ENCODE results near the gene DOK7. TPM values are rescaled to one million over a fixed set of nuclear protein-coding genes. Genes with fewer than 3 reads are reported as not detected.

Gene DOK7
- total RNA-seq, 2 experiments from 2014 or later, result not detected

DNA sequence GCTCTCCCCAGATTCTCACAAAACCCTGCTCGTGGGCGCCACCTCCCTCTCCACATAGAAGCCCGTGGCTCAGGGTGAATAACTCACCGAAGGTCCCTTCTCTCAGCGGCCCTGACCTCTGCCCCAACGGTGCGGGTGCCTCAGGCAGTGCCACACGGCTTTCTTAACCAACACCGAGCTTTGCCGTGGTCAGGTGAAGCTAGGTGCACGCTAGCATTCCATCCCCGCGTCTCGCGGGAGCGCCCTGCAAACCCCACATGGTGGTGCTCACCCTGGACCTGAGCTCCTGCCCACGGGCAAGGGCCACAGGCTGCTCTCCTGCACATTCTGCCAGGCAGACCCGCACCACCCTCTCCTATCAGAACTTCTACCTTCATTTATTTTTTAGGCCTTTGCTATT, 50.7 kb downstream of the DOK7 start:
- Histone ChIP-seq H3K4me1 (ENCODE audit: insufficient read depth, low read length) (no peaks in the 10 kb centered on the region), H3K4me3 (ENCODE audit: low read length) (no peak overlapping the region), H3K27me3 (ENCODE audit: control insufficient read depth in 1 of 2, insufficient read depth in 2 of 2, low read length in 2 of 2) (no peaks in the 10 kb centered on the region), H3K36me3 (ENCODE audit: insufficient read depth, low read length) (peaks cover 89% of the 10 kb centered on the region), H3K27ac (ENCODE audit: low read depth in 1 of 2, low read length in 2 of 2) (no peak overlapping the region), H3K9me3 (ENCODE audit: control insufficient read depth in 1 of 2, insufficient read depth in 1 of 2, low read length in 2 of 2) (peaks cover 0 to 18% of the 10 kb centered on the region in 2 experiments)
- H3K27ac Mint-ChIP-seq, result no peak overlapping the region
- no peaks in the 10 kb centered on the region for H3K4me1 Mint-ChIP-seq (ENCODE audit: low read depth)
- ATAC-seq (ENCODE audit: poor library complexity) (no peak), DNase-seq (peak in 1 of 14 experiments; percentile 3)
- H3K27me3 Mint-ChIP-seq, result no peaks in the 10 kb centered on the region
- TF ChIP-seq, protein P1, sequence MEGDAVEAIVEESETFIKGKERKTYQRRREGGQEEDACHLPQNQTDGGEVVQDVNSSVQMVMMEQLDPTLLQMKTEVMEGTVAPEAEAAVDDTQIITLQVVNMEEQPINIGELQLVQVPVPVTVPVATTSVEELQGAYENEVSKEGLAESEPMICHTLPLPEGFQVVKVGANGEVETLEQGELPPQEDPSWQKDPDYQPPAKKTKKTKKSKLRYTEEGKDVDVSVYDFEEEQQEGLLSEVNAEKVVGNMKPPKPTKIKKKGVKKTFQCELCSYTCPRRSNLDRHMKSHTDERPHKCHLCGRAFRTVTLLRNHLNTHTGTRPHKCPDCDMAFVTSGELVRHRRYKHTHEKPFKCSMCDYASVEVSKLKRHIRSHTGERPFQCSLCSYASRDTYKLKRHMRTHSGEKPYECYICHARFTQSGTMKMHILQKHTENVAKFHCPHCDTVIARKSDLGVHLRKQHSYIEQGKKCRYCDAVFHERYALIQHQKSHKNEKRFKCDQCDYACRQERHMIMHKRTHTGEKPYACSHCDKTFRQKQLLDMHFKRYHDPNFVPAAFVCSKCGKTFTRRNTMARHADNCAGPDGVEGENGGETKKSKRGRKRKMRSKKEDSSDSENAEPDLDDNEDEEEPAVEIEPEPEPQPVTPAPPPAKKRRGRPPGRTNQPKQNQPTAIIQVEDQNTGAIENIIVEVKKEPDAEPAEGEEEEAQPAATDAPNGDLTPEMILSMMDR (IDR thresholded peaks at IDR 0.05), result no peak
- intact Hi-C loops (cut with DNase I, micrococcal nuclease), result no loop called here
- CTCF ChIA-PET, result no interaction called here
- H3K4me3 Mint-ChIP-seq, result no peak overlapping the region
- POLR2A ChIA-PET, result no interaction called here
- peaks cover 76% of the 10 kb centered on the region for H3K36me3 Mint-ChIP-seq (ENCODE audit: low read depth)
- no peaks in the 10 kb centered on the region for H3K9me3 Mint-ChIP-seq

DNA sequence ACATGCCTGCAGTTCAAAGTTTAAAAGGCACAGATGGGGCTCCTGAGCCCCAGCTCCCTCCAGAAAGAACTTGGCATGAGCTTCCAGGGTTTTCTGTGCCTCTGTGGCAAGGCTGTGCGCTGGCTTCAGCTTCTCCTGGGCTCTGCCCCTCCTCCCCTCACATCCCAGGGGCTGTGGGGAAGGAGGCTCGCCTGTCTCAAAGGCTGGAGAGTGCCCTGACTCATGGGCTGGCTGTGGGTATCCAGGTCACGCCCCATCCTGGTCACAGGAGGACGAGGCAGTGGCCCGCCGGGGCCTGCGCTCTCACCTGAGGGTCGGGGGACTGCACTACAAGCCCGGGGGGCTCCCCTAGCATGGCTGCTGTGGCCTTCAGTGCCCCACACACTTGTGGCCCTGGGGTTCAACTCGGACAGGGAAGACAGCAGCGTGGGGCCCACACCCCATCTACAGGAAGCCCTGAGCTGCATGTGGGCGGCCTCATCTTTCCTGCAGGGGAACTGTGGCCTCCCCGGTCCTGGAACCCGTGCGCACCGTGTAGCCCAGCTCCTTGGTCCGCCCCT, 51.2 kb downstream of the DOK7 start:
- peaks cover 0 to 18% of the 10 kb centered on the region in 2 experiments for H3K9me3 ChIP-seq (ENCODE audit: control insufficient read depth in 1 of 2, insufficient read depth in 1 of 2, low read length in 2 of 2)
- H3K4me3 Mint-ChIP-seq, result no peak overlapping the region
- H3K4me3 ChIP-seq (ENCODE audit: low read length), result no peak overlapping the region
- CTCF ChIA-PET, result no interaction called here
- no peaks in the 10 kb centered on the region for H3K27me3 ChIP-seq (ENCODE audit: control insufficient read depth in 1 of 2, insufficient read depth in 2 of 2, low read length in 2 of 2)
- POLR2A ChIA-PET, result no interaction called here
- TF ChIP-seq, protein P1 (IDR thresholded peaks at IDR 0.05), result no peak
- H3K36me3 ChIP-seq (ENCODE audit: insufficient read depth, low read length), result peaks cover 91% of the 10 kb centered on the region
- H3K4me1 ChIP-seq (ENCODE audit: insufficient read depth, low read length), result no peaks in the 10 kb centered on the region
- H3K9me3 Mint-ChIP-seq, result no peaks in the 10 kb centered on the region
- no peak overlapping the region for H3K27ac Mint-ChIP-seq
- DNase-seq (peak in 1 of 14 experiments; percentile 2), ATAC-seq (ENCODE audit: poor library complexity) (no peak)
- H3K27ac ChIP-seq (ENCODE audit: low read depth in 1 of 2, low read length in 2 of 2), result no peak overlapping the region
- intact Hi-C loops (cut with DNase I, micrococcal nuclease), result no loop called here
- peaks cover 79% of the 10 kb centered on the region for H3K36me3 Mint-ChIP-seq (ENCODE audit: low read depth)
- no peaks in the 10 kb centered on the region for H3K27me3 Mint-ChIP-seq
- no peaks in the 10 kb centered on the region for H3K4me1 Mint-ChIP-seq (ENCODE audit: low read depth)

DNA sequence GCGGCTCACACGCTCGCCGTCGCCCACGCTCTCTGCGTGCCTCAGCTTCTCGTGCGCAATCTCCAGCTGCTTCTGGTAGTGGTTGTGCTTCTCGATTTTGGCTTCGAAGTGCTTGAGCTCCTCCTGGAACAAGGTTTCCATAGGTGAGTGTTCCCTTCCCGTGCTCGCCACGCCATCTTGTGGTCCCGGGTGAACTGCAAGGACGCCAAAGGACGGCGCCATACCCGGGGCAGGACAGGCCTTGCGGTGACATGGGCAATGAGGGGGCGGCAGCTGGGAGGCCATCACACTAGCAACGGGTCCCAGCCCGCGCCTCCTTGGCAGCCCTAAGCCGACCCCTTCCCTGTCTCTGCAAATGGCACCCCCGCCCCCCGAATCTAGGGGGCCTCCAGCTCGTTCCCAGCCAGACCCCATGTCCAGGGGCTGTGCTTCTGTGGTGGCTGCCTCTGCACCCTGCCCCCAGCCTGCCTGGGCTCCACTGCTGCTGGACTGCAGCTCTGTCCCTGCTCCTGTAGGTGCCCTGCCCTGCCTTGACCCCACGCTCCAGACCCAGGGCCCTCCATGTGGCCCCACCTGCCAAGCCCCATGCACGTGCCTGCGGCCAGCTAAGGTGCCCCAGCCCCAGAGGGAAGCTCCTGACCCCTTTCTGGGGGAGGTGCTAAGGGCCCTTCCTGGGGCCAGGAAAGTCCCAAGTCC, 51.8 kb downstream of the DOK7 start:
- Mint-ChIP-seq H3K9me3 (no peaks in the 10 kb centered on the region), H3K4me3 (no peak overlapping the region), H3K36me3 (ENCODE audit: low read depth) (peaks cover 82% of the 10 kb centered on the region), H3K27me3 (no peaks in the 10 kb centered on the region), H3K27ac (no peak overlapping the region), H3K4me1 (ENCODE audit: low read depth) (no peaks in the 10 kb centered on the region)
- Histone ChIP-seq H3K27me3 (ENCODE audit: control insufficient read depth in 1 of 2, insufficient read depth in 2 of 2, low read length in 2 of 2) (no peaks in the 10 kb centered on the region), H3K27ac (ENCODE audit: low read depth in 1 of 2, low read length in 2 of 2) (no peak overlapping the region), H3K4me3 (ENCODE audit: low read length) (no peak overlapping the region), H3K36me3 (ENCODE audit: insufficient read depth, low read length) (peaks cover 92% of the 10 kb centered on the region), H3K9me3 (ENCODE audit: control insufficient read depth in 1 of 2, insufficient read depth in 1 of 2, low read length in 2 of 2) (peaks cover 0 to 18% of the 10 kb centered on the region in 2 experiments), H3K4me1 (ENCODE audit: insufficient read depth, low read length) (no peaks in the 10 kb centered on the region)
- DNase-seq (no peak), ATAC-seq (ENCODE audit: poor library complexity) (no peak)
- POLR2A ChIA-PET, result no interaction called here
- TF ChIP-seq, protein P1 (IDR thresholded peaks at IDR 0.05), result no peak
- CTCF ChIA-PET, result no interaction called here
- intact Hi-C loops (cut with DNase I, micrococcal nuclease), result no loop called here

Data from CD4-positive, alpha-beta T cell (primary cell).